DOHH2 (cell line): Measurements from ENCODE around the gene CKB.

Source experiments
- H3F3A ChIP-seq: fragments of 200-600 bp; sonication (generic), shearing (Covaris generic); 2 replicates; pipeline ENCODE4 v1.6.0; 2016; ENCODE audit warnings: antibody characterized with exemption, mild to moderate bottlenecking; ENCODE audit not compliant: control insufficient read depth, insufficient read depth
- H3K27ac ChIP-seq: fragments of 200-600 bp; sonication (generic); 2 replicates; pipeline ENCODE4 v1.5.1; 2014; ENCODE audit warnings: low read depth, mild to moderate bottlenecking, low read length, moderate library complexity
- H3K27me3 ChIP-seq: fragments of 200-600 bp; sonication (generic); 2 replicates; pipeline ENCODE4 v1.6.1; 2014; ENCODE audit warnings: mild to moderate bottlenecking, low read length, mixed read lengths; ENCODE audit not compliant: control insufficient read depth
- H3K36me3 ChIP-seq: fragments of 200-600 bp; sonication (generic); 2 replicates; pipeline ENCODE4 v1.6.1; 2014; ENCODE audit warnings: mild to moderate bottlenecking, low read length, moderate library complexity, mixed read lengths; ENCODE audit not compliant: control insufficient read depth
- H3K4me1 ChIP-seq: fragments of 200-600 bp; sonication (generic); 2 replicates; pipeline ENCODE4 v1.6.1; 2014; ENCODE audit warnings: mild to moderate bottlenecking, low read length, mixed read lengths; ENCODE audit not compliant: control insufficient read depth
- H3K4me2 ChIP-seq: fragments of 200-600 bp; sonication (generic); 2 replicates; pipeline ENCODE4 v1.6.0; 2014; ENCODE audit warnings: mild to moderate bottlenecking, low read length, moderate library complexity
- H3K4me3 ChIP-seq: fragments of 200-600 bp; sonication (generic); 2 replicates; pipeline ENCODE4 v1.5.1; 2014; ENCODE audit warnings: mild to moderate bottlenecking, low read length, mixed read lengths
- H3K79me2 ChIP-seq: fragments of 200-600 bp; sonication (generic); 2 replicates; pipeline ENCODE4 v1.6.1; 2014; ENCODE audit warnings: mild to moderate bottlenecking, low read length, mixed read lengths; ENCODE audit not compliant: control insufficient read depth
- H3K9me2 ChIP-seq: fragments of 200-600 bp; sonication (generic); replicated peaks from 2 replicates; pipeline ENCODE4 v1.6.1; 2014; ENCODE audit warnings: mild to moderate bottlenecking, low read length, mixed read lengths; ENCODE audit not compliant: control insufficient read depth
- H3K9me3 ChIP-seq: fragments of 200-600 bp; sonication (generic); 2 replicates; pipeline ENCODE4 v1.6.1; 2014; ENCODE audit warnings: antibody characterized with exemption, low read length, mixed read lengths; ENCODE audit not compliant: control insufficient read depth, insufficient read depth
- H4K20me1 ChIP-seq: fragments of 200-600 bp; sonication (generic); 2 replicates; pipeline ENCODE4 v1.6.0; 2014; ENCODE audit warnings: low read depth, mild to moderate bottlenecking, antibody characterized with exemption, low read length, moderate library complexity; ENCODE audit not compliant: control insufficient read depth, insufficient read depth
- CTCF ChIP-seq: fragments of 200-600 bp; sonication (generic); IDR thresholded peaks from one replicate; pipeline ENCODE4 v1.5.1; 2014; ENCODE audit warnings: antibody characterized with exemption, mild to moderate bottlenecking, low read depth, low read length; ENCODE audit not compliant: poor library complexity, severe bottlenecking
- EZH2phosphoT487 ChIP-seq: fragments of 200-600 bp; sonication (generic); IDR thresholded peaks from 2 replicates; pipeline ENCODE4 v1.6.1; 2017; ENCODE audit warnings: borderline replicate concordance, mild to moderate bottlenecking, antibody characterized with exemption, low read length, moderate library complexity, mixed read lengths

The CKB gene

GRCh38 chr14:103489621-103490020 lies 33.0 kb downstream of the CKB start:
- Histone ChIP-seq H3K36me3 (peaks cover 28% of the 10 kb centered on the region), H3K4me3 (no peak overlapping the region), H3K27ac (no peak overlapping the region), H3K9me2 (no peaks in the 10 kb centered on the region), H3K4me1 (no peaks in the 10 kb centered on the region), H3K9me3 (no peaks in the 10 kb centered on the region), H4K20me1 (no peaks in the 10 kb centered on the region), H3K79me2 (no peaks in the 10 kb centered on the region), H3K4me2 (no peak overlapping the region), H3F3A (peaks cover 3% of the 10 kb centered on the region; the same call in 1 of the 2 replicates), H3K27me3 (no peaks in the 10 kb centered on the region)
- no peak for TF ChIP-seq CTCF
- no peak for TF ChIP-seq EZH2phosphoT487

GRCh38 chr14:103488960-103489359 lies 33.7 kb downstream of the CKB start:
- peaks cover 3% of the 10 kb centered on the region; the same call in 1 of the 2 replicates for H3F3A ChIP-seq
- no peaks in the 10 kb centered on the region for H3K4me1 ChIP-seq
- no peak overlapping the region for H3K4me3 ChIP-seq
- H3K27me3 ChIP-seq: no peaks in the 10 kb centered on the region
- no peaks in the 10 kb centered on the region for H3K9me3 ChIP-seq
- H3K27ac ChIP-seq: no peak overlapping the region
- no peak overlapping the region for H3K4me2 ChIP-seq
- peaks cover 28% of the 10 kb centered on the region for H3K36me3 ChIP-seq
- no peaks in the 10 kb centered on the region for H3K9me2 ChIP-seq
- no peaks in the 10 kb centered on the region for H4K20me1 ChIP-seq
- TF ChIP-seq EZH2phosphoT487: no peak
- no peak for TF ChIP-seq CTCF
- no peaks in the 10 kb centered on the region for H3K79me2 ChIP-seq

GRCh38 chr14:103488071-103488470 lies 34.6 kb downstream of the CKB start:
- peaks cover 3% of the 10 kb centered on the region; the same call in 1 of the 2 replicates for H3F3A ChIP-seq
- H4K20me1 ChIP-seq: no peaks in the 10 kb centered on the region
- peaks cover 29% of the 10 kb centered on the region for H3K36me3 ChIP-seq
- no peak overlapping the region for H3K27ac ChIP-seq
- H3K4me3 ChIP-seq: no peak overlapping the region
- no peak for TF ChIP-seq EZH2phosphoT487
- TF ChIP-seq CTCF: no peak
- H3K79me2 ChIP-seq: no peaks in the 10 kb centered on the region
- no peaks in the 10 kb centered on the region for H3K27me3 ChIP-seq
- no peaks in the 10 kb centered on the region for H3K4me1 ChIP-seq
- no peaks in the 10 kb centered on the region for H3K9me2 ChIP-seq
- no peaks in the 10 kb centered on the region for H3K9me3 ChIP-seq
- H3K4me2 ChIP-seq: no peak overlapping the region
